GM18873 (cell line): ENCODE results near the gene LBHD2.
"Not testable (repeated sequence)": the region's sequence is repeated elsewhere in the genome, so short reads cannot be mapped to it uniquely, and the experiment has no call there.

Experiments used
- ATAC-seq: cut with Tn5 transposase; IDR thresholded peaks from one replicate; pipeline ENCODE4 v1.9.1; 2021; ENCODE audit warnings: mild to moderate bottlenecking, moderate library complexity, moderate number of reproducible peaks; ENCODE audit not compliant: unreplicated experiment, low FRiP score

The LBHD2 gene

DNA sequence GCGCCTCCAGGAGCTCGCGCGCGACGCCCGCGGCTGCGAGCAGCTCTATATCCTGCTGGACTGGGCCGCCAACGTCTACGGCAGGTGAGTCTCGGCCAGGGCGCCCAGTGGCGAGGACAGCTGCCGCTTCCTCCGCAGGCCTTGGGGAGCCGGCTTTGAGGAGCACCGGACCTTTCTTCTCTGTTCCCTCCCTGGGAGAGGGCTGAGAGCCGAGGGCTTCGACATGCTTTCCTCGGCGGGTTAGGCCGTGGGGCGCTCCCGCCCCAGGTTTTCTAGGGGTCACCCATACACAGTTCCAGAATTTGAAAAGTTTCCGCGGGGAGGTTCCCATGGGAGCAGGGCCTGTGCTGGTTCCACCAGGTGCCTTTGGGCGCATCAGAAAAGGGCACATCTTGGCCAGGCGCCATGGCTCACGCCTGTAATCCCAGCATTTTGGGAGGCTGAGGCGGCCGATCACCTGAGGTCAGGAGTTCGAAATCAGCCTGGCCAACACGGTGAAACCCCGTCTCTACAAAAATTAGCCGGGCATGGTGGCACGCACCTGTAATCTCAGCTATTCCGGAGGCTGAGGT, 18.8 kb downstream of the LBHD2 start:
- no peak for ATAC-seq

DNA sequence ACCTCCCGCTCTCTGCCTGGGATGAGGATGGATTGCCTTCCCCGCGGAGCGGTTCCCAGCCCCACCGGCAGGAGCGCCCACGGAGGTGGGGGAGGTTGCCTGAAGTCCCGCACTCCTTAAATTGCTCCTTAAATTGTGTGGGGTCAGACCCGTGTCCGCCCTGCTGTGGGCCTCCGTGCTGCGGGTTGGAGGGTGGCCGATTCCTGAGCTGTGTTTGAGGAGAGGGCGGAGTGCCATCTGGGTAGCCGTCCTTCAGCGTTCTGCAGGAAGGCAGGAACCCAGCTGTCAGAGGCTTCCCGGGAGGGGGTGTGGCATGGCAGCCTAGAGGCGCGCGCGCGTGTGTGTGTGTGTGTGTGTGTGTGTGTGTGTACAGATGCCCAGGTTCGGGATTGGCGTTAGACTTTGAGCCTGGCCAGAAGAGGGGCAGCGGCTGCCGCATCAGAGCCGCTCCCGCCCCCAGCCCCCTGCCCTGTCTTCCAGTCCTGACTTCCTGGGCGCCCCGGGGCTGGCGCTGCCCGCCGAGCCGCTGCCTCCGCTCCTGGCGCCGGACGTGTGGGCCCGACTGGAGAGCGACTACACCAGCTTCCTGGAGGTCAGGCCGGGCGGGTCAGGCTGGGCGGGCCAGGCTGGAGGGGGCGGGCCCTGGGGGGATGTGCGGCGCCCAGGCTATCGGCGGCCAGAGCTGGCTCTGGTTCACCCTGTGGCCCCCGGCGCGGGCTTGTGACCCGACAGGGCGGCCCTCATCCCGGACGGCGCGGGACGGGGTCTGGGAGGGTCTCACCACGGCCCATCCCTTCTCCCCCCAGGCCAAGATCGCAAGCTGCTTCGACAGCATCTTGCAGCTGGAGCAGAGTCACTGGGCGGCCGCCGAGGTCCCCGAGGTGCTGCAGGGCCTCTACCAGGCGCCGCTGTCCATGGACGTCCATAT, 19.7 kb downstream of the LBHD2 start:
- no peak for ATAC-seq

DNA sequence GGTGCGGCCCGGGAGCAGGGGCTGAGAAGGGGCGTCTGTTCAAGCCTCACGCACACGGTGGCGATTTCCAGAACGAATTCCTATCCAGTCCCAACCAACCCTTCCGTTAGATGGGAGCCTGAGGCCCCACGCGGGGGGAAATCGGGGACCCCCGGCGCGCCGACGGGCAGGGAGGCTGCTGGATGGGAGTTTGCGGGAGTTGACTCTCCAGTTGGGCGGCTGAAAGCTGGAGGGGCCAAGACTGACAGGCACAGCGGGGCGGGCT, 20.3 kb downstream of the LBHD2 start:
- ATAC-seq: no peak

DNA sequence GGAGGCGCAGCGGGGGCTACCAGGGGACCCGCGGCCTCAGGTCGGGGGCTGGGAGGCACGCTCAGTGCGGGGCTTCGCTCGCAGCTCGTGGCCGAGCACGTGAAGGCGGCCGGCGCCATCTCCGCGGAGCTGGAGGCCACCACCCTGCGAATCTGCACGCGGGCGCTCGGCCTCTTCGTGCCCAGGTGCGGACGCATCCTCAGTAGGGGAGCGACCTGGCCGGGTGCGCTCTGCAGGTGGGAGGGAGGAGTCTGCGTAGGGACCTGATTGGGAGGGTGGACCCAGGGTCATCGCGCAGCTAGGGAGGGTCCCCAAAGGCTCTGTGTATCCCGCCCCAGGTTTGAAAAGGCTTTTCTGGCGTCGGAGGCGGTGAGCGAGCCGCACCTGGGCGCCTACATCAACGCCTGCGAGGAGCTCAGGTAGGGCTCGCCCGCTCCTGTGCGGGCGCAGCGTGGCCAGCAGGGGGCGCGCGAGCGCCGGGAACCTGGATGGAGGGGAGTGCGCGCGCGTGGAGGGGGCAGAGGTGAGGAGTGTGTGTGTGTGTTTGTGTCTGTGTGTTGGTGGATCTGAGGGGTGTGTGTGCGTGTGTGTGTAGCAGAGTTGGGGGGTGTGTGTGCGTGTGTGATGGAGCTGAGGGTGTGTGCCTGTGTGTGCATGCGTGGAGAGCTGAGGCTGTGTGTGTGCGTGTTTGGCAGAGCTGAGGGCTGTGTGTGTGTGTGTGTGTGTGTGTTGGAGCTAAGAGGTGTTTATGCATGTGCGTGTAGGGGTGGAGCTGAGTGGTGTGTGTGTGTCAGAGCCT, 20.8 kb downstream of the LBHD2 start:
- no peak for ATAC-seq

DNA sequence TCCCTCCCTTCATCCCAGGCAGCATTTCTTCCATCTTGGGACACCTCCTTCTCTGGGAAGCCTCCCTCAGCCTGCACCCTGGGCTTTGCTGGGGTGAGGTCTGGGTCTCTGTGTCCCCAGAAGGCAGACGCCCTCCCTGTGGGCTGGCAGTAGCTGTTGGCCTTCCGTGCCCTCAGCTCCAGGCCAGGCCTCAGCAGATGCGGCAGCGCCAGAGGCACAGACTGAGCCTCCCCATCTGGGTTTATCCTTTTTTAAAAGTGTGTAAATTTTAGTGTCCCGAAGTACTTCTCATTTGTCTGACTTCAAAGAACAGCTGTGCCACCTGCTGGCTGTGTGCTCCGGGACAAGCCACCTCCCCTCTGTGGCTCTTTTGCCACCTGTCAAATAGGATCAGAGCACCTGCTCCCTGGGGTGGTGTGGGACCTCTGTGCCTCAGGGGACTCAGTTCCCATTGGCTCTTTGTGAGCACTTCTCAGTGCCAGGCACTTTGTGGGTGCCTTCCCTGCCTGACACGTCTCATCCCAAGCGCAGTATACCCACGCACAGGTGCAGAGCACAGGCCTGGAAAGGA, 21.7 kb downstream of the LBHD2 start:
- ATAC-seq: no peak

DNA sequence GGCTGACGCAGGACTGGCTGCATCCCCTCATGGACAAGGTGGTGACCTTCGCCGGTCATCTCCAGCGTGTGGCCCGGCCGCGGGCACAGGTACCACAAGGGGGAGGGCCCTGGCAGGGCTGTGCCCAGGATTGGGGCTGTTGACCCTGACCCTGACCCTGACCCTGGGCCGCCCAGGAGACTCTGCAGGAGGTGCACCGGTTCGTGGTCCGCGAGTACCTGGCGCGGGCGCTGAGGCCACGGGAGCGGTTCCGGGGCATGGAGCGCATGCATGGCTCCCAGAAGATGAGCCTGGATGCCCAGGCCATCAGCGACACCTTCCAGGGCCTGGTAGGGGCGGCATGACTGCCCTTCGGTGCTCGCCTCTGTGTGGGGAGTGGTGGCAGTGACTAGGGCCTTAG, 23.4 kb downstream of the LBHD2 start:
- ATAC-seq: no peak

DNA sequence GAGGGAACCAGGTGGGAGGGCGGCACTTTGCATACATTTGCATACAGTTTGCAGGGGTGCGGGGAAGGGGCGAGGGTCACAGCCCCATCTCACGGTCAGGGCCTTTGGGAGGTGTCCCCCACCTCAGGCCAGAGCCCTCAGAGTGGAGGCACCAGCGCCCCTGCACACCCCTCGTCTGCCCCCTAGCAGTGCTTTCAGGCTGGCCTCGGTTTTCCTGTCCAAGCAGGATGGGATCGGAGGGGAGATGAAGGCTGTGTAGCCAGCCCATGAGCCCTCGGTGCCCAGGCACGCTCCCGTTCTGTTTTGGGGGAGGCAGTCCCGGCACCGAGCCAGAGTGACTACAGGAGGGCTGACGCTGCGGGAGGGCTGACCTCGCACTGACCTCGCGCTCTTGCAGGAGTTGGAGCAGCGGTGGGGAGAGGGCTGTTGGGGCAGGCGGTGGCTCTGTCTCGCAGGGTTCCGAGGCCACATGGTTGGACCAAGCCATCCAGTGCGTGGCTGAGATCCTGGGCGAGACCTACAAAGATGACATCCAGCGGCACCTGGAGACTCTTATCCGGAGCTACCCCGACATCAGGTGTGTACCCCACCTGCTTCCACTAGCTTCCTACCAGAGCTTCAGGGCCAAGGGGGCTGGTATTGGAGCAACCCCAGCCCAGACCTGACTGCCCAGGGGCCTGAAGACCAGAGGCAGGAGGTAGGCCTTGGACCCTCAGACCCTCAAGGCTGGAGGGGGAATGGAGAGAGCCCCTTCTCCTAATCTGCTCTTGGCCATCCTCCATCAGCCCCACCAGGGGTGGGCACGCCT, 24.1 kb downstream of the LBHD2 start:
- ATAC-seq: no peak

DNA sequence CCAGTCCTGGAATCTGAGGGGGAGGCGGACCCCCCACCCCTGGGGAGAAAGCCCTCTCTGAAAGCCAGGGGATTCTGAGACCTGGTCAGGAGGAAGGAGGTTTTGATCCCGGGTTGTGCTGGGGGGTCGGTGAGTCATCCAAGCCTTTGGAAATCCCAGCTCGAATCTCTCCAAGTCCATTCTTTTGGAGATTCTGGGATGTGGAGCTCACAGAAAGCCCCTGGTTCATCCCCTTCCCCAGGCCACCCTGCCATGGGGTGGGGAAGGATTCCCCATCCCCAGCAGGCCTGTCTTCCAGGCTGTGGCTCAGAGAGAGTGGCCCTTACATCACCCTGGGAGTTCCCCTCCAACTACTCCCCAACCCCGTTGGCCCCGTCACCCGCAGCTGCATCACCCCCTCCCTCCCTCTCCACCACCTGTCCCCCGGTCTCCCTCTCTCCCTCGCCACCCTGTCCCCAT, 24.8 kb downstream of the LBHD2 start:
- no peak for ATAC-seq

DNA sequence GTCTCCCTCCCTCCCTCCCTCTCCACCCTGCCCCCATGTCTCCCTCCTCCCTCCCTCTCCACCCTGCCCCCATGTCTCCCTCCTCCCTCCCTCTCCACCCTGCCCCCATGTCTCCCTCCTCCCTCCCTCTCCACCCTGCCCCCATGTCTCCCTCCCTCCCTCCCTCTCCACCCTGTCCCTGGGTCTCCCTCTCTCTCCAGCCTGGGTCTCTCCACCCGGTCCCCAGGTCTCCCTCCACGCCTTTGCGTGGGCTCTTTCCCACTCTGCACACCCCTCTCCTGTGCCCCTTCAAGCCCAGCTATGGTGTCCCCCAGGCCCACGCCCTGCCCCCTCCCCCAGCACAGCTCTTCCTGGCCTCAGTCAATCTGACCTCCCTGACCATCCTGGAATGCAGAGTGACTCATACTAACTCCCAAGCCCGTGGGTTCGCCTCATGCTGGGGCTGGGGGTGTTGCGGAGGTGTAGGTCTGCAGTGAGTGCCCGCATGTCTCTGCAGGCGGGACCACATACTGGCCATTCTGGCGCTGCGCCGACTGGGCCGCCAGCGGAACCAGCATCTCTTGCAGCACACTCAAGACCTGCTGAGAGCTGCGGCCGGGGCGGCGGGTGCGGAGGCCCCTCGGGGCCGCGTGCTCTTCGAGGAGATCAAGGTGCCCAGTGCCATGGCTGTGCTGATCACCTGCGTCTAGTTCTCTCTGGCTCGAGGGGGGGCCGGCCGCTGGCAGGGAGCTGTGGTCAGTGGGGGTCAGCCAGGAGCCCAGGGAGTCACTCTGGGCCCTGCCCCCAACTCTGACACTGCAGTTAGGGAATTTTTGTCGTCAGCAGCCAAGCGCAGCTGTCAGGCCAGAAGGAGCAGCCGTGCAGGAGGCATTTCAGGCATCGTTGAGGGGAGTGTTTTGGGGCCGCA, 25.8 kb downstream of the LBHD2 start:
- no peak for ATAC-seq

DNA sequence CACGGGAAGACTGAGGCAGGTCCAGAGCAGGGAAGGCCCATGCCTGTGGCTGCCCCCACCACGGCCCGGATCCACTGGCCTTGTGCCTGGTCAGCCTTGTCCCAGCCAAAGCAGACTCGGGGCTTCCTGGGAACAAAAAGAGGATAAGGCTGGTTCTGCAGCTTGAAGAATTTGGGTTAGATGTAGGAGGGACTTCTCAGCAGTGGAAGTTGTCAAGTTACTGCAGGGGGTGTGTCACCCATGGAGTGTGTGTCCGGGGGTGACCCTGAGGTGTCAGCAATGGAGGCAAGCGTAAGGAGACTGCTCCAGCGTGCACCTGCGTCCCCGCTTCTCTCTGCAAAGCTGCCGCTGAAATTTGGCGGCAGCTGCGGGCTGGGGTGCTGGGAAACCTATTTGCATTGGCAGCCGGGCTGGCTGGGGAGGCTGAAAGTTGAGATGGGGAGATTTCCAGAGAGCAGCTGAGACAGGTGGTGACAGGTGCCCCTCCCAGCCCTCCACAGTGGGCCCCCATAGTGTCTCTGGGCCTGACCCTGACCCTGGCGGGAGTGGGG, 26.7 kb downstream of the LBHD2 start:
- ATAC-seq: no peak

DNA sequence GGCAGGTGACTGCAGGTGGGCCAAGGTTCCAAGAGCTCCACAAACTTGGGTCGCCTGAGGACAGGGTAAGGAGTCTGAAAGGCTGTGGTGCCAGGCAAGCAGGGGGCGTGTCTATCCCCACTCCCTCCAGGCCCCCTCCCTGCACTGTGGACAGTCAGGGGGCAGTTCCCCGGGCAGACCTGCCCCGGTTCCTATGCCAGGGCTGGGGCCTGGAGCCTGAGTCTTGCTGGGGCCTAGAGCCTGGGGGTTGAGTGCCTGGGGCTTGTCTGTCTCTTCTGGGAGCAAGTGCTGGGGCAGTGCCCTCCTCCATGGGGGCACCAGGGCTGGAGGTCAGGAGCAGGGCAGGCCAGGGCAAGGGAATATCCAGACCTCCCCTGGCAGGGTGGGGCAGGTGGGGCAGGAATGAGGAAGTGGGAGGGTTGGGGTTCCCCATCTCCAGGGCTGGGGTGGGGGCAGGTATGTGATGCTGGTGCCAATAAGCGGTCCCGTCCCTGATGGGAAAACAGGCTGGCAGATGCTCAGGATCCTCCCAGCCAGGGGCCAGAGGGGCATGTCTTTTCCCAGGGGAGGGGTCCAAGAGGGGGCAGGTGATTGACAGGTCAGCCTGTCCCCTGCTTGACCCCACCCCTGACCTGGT, 27.3 kb downstream of the LBHD2 start:
- ATAC-seq: no peak

DNA sequence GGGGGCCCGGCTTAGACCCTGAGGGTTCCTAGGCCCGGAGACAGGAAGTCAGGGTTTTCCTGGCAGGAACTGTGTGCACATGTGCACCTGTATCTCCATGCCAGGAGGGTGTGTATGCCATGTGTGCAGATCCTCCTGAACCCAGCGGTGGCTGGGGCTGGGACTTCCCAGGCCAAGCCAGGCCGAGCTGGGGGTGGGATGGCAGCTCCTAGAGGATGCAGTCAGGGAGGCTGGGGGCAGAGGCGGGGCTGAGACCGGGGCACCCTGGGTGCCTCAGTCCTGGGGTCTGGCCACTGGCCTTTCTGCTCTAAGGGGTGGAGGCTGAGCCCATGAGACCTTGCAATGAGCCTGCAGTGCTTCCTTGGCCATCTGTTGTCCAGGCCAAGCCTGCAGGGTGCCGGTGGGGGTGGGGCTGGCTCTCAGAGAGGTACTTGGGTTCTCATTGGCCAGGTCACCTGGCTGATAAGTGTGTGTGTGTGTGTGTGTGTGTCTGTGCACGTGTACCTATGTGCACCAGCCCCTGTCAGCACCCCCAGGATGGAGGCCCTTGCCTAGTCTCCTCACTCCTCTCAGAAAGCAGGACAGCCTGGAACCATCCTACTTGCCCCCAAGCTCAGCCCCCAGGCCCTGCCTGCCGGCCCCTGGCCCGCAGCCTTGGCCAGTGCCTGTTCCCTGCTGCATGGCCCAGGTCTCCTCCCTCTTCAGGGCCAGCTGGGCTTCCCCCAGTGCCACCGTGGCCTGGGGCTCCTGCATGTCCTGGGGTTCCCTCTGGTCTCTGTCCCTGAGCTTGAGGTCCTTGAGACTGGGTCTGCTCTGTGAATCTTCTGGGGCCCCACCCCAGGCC, 28.6 kb downstream of the LBHD2 start:
- ATAC-seq: no peak

DNA sequence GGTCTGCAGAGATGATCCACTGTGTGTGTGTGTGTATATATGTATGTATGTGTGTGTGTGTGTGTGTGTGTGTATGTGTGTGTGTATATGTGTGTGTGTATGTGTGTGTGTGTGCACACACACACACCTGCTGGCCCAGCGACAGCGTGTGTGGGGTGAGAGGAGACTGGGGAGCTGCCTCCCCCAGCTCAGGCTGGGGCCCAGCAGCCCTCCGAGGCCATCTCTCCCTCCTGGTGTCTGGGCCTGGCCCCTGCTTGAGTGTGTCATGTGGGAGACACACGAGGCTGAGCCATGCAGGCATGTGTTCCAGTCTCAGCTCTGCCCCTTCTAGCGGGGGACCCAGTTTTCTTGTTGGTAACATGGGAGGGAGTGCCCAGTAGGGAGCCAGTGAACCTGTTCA, 29.3 kb downstream of the LBHD2 start:
- ATAC-seq: no peak

DNA sequence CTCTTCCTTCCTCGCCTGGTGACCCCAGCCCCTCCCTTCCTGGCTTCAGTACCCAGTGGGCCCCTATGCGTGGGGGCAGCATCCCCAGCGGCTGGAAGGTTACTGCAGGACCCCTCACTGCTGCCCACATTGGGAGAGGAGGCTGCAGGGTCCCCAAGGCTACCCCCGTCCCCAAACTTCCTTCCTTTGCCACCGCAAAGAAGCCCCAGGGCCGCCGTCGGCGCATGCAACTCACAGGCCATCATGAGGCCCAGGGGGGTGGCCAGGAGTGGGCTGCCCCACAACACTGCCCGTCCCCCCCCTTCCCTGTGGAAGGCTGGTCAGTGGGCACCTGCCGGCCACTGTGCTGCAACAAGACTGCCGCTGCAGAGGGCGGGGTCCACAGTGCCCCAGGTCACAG, 29.8 kb downstream of the LBHD2 start:
- ATAC-seq: no peak

DNA sequence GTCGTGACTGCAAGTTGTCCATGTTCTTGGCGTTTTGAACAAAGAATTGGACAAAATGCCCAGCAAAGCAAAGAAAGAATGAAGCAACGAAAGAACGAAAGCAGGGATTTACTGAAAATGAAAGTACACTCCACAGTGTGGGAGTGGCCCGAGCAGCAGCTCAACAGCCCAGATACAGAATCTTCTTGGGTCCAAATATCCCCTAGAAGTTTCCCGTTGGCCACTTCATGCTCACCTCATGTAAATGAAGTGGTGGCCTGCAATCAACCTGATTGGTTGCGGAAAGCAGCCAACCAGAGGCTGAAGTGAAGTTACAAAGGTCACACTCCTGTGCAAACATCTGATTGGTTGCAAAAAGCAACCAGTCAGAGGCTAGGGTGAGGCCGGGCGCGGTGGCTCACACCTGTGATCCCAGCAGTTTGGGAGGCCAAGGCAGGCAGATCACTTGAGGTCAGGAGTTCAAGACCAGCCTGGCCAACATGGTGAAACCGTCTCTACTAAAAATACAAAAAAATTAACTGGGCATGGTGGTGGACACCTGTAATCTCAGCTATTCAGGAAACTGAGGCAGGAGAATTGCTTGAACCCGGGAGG, 31.2 kb downstream of the LBHD2 start:
- not testable (repeated sequence) for ATAC-seq

DNA sequence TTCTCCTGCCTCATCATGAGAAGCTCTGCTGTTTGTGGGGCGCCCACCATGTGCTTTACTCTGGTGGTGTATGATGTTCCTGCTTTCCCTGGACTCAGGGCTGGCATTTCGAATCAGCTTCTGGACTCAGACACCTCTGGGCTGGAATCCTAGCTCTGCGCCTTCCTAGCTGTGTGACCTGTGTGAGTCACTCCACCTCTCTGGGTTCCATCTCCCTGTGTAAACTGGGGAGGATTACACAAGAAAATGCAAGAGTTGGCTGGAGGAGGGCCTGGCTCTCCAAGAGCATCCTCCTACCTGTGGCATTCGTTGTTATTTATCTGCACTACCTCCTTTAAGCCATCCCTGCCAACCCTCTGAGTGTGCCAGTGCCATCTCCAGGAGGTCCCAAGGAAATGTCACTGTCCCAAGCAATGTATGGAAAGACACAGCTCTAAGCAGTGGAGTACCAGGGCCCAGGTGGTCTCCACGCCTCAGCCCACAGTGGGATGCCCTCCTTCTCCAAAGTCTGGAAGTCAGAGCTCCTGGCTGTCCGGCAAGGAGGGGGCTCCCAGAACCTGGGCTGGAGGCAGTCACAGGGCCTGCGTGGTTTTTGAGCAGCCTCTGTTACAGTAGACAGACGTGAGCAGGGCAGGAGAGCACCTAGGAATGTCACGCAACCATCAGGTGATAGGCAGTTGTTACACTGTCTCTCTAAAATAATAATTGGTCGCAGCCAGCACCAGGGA, 32.0 kb downstream of the LBHD2 start:
- no peak for ATAC-seq

DNA sequence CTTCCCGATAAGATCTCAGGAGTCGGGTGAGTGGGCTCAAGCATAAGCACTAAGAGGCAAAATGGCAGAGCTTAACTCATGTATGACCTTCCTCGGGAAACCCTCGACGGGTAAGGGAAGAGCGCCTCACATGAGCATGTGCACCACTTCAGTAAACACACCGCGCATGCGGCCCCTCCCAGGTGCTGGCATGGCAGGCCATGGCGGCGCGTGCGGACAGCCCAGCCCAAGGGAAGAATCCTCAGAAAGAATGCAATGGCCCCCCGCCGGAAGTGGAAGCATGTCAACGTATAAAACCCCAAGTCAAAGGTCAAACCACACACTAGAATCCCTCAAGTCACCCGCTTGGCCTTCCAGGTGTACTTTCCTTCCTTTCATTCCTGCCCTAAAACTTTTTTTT, 32.6 kb downstream of the LBHD2 start:
- no peak for ATAC-seq
